HL-60 (cell line): Measurements from ENCODE around the gene ITPRIPL2.

Experiments
- DNase-seq, 2 experiments: peaks; one replicate each; pipeline ENCODE4 v3.0.0-alpha.2; 2010 to 2020; ENCODE audit warnings: low read depth in 1 of 2, low spot score in 1 of 2
- H3K27ac ChIP-seq: fragments of 250-450 bp; sonication (Bioruptor Pico); replicated peaks from 2 replicates; pipeline ENCODE4 v1.5.1; 2020; ENCODE audit warnings: mild to moderate bottlenecking, moderate library complexity
- H3K27me3 ChIP-seq: fragments of 250-450 bp; sonication (Bioruptor Pico); 2 replicates; pipeline ENCODE4 v1.5.1; 2021; ENCODE audit warnings: mild to moderate bottlenecking, moderate library complexity; ENCODE audit not compliant: insufficient read depth, poor library complexity, severe bottlenecking
- H3K4me3 ChIP-seq: replicated peaks from 2 replicates; pipeline ENCODE4 v1.5.1; 2011; ENCODE audit warnings: mild to moderate bottlenecking, control low read depth, low read length; ENCODE audit not compliant: insufficient read depth
- GABPA ChIP-seq: IDR thresholded peaks from 2 replicates; pipeline ENCODE4 v1.6.1; 2012; ENCODE audit warnings: low read depth
- POLR2AphosphoS5 ChIP-seq: IDR thresholded peaks from 2 replicates; pipeline ENCODE4 v1.6.1; 2012; ENCODE audit warnings: low read depth
- SPI1 ChIP-seq: IDR thresholded peaks from 2 replicates; pipeline ENCODE4 v1.6.1; 2012; ENCODE audit warnings: low read depth, mild to moderate bottlenecking, borderline replicate concordance
- TF ChIP-seq, protein P1 (sequence below): IDR thresholded peaks from 2 replicates; pipeline ENCODE4 v1.6.1; 2012; ENCODE audit warnings: low read depth; ENCODE audit not compliant: insufficient replicate concordance
- TF ChIP-seq, protein P2 (sequence below): IDR thresholded peaks from one replicate; pipeline ENCODE4 v1.5.1; 2011; ENCODE audit warnings: low read length, control low read depth, inconsistent platforms; ENCODE audit not compliant: insufficient read depth

Gene ITPRIPL2

DNA sequence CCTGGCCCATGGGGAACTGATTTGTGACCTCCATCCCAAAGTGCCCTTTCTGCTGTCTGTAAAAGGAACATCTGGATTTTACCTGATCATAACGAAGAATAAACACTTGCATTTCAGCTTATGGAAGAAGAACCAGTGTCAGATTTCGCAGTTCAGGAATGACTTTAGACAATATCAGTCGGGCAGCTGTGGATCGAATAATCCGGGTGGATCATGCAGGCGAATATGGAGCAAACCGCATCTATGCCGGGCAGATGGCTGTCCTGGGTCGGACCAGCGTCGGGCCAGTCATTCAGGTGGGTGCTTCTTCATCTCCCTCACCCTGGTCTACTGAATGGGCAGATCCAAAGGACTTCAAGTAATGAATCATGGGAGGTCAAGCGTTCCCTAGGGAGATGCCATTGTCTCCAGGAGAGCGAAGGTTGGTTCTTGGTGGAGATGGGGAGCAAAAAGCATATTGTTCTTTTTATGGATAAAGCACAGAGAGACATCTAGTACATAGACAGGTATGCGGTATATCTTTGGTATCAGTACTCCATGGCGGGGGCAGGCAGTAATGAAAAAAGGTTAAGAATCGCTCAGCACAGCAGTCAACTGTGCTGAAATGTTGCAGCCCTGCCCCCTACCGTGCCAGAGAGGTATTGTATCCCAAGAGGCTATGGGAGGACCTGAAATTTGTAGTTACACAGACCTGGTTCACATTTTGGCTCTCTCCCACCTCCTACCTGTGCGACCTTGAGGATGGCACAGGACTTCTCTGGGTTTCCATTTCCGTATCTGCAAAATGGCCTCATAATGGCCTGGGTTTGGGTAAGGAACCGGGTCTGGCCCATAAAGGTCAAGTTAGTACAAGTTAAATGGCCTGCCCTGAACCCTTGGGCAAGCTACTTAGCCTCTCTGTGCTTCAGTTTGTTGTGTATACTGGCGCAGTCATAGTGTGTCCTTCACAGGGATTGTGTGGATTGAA, 41.7 kb upstream of the ITPRIPL2 start:
- TF ChIP-seq, protein P1, sequence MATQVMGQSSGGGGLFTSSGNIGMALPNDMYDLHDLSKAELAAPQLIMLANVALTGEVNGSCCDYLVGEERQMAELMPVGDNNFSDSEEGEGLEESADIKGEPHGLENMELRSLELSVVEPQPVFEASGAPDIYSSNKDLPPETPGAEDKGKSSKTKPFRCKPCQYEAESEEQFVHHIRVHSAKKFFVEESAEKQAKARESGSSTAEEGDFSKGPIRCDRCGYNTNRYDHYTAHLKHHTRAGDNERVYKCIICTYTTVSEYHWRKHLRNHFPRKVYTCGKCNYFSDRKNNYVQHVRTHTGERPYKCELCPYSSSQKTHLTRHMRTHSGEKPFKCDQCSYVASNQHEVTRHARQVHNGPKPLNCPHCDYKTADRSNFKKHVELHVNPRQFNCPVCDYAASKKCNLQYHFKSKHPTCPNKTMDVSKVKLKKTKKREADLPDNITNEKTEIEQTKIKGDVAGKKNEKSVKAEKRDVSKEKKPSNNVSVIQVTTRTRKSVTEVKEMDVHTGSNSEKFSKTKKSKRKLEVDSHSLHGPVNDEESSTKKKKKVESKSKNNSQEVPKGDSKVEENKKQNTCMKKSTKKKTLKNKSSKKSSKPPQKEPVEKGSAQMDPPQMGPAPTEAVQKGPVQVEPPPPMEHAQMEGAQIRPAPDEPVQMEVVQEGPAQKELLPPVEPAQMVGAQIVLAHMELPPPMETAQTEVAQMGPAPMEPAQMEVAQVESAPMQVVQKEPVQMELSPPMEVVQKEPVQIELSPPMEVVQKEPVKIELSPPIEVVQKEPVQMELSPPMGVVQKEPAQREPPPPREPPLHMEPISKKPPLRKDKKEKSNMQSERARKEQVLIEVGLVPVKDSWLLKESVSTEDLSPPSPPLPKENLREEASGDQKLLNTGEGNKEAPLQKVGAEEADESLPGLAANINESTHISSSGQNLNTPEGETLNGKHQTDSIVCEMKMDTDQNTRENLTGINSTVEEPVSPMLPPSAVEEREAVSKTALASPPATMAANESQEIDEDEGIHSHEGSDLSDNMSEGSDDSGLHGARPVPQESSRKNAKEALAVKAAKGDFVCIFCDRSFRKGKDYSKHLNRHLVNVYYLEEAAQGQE = no peak
- TF ChIP-seq SPI1 = no peak
- TF ChIP-seq, protein P2, sequence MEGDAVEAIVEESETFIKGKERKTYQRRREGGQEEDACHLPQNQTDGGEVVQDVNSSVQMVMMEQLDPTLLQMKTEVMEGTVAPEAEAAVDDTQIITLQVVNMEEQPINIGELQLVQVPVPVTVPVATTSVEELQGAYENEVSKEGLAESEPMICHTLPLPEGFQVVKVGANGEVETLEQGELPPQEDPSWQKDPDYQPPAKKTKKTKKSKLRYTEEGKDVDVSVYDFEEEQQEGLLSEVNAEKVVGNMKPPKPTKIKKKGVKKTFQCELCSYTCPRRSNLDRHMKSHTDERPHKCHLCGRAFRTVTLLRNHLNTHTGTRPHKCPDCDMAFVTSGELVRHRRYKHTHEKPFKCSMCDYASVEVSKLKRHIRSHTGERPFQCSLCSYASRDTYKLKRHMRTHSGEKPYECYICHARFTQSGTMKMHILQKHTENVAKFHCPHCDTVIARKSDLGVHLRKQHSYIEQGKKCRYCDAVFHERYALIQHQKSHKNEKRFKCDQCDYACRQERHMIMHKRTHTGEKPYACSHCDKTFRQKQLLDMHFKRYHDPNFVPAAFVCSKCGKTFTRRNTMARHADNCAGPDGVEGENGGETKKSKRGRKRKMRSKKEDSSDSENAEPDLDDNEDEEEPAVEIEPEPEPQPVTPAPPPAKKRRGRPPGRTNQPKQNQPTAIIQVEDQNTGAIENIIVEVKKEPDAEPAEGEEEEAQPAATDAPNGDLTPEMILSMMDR = peak; percentile 80
- TF ChIP-seq POLR2AphosphoS5 = no peak
- no peak for TF ChIP-seq GABPA
- Histone ChIP-seq H3K27me3 (no peaks in the 10 kb centered on the region), H3K27ac (no peak overlapping the region), H3K4me3 (no peak overlapping the region)
- peak in 1 of 2 experiments; percentile 68 for DNase-seq

DNA sequence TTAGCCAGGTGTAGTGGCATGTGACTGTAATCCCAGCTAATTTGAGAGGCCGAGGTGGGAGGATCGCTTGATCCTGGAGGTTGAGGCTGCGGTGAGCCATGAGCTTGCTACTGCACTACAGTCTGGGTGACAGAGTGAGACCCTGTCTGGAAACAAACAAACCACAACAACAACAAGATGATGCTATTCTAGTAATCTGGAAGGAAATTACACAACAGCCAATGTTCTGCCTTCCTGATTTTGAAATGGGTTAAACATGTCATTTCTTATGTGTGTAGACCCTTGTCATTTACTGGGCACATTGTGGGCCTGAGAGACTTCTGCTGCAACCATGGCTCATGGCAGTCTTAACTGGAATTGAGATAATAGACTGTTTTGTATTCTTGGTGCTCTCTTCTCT, 40.4 kb upstream of the ITPRIPL2 start:
- Histone ChIP-seq H3K4me3 (no peak overlapping the region), H3K27me3 (no peaks in the 10 kb centered on the region), H3K27ac (no peak overlapping the region)
- DNase-seq = no peak
- TF ChIP-seq, protein P2 = no peak
- TF ChIP-seq GABPA (no peak), SPI1 (no peak), POLR2AphosphoS5 (no peak)
- TF ChIP-seq, protein P1 = no peak

DNA sequence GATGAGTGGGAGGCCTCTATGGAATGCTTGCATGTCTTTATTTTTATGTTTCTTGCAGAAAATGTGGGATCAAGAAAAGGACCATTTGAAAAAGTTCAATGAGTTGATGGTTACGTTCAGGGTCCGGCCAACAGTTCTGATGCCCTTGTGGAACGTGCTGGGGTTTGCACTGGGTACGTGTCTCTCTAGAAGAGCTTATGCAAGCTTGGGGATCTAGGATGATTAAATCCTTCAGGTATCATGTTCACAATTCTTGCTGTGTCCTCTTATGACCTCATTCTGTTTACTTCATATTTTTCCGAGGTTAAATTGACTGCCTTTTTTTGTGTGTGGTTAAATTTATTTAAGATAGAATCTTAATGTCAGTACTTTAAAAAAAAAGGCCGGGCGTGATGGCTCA, 39.9 kb upstream of the ITPRIPL2 start:
- H3K27me3 ChIP-seq = no peaks in the 10 kb centered on the region
- TF ChIP-seq, protein P2 = no peak
- no peak for TF ChIP-seq SPI1
- TF ChIP-seq GABPA = no peak
- TF ChIP-seq, protein P1 = no peak
- TF ChIP-seq POLR2AphosphoS5 = no peak

More for the DNA sequence above, 39.9 kb upstream of the ITPRIPL2 start:
- Histone ChIP-seq H3K27ac (no peak overlapping the region), H3K4me3 (no peak overlapping the region)
- DNase-seq = no peak
